Fibroblast of lung (primary cell): ENCODE data around the gene SCD5.

ENCODE experiments used
- CTCF ChIP-seq, 2 donors: IDR thresholded peaks in 1 of 2; conservative IDR thresholded peaks in 1 of 2; 1 replicate in 1 of 2; 2 replicates in 1 of 2; pipeline ENCODE4 v1.5.1; 2011 to 2012; ENCODE audit warnings: low read length in 2 of 2, control low read depth in 1 of 2, inconsistent platforms in 1 of 2, low read depth in 1 of 2, mild to moderate bottlenecking in 1 of 2
- EZH2 ChIP-seq: IDR thresholded peaks from 2 replicates; pipeline ENCODE4 v1.5.1; 2012; ENCODE audit warnings: low read length, control low read depth, mild to moderate bottlenecking; ENCODE audit errors: missing control alignments

GRCh38 chr4:82789025-82789776, 9.4 kb downstream of the SCD5 start:
- TF ChIP-seq CTCF (conservative IDR thresholded peaks at IDR 0.05 in 1 of 2, IDR thresholded peaks at IDR 0.05 in 1 of 2; ENCODE audit: low read depth in 1 of 2, low read length in 2 of 2) (no peak), EZH2 (no peak)
